Endothelial cell of umbilical vein (primary cell): ENCODE measurements around the gene SH3RF3. TPM values are rescaled to one million over a fixed set of nuclear protein-coding genes. Genes with fewer than 3 reads are reported as not detected.

Experiments used
- BruUV-seq: library from RNA; stranded (reverse); fragments of 400-500 nt; replicated peaks from 2 replicates; lab custom pipeline; 2021; lab: Mats Ljungman, UMichigan
- CTCF ChIA-PET: fragments of 300-600, 350-600 bp; sonication (Branson Sonifier 250); formaldehyde crosslinking; loops from one replicate; lab custom pipeline; 2021; ENCODE audit warnings: antibody characterized with exemption, inconsistent platforms; lab: Charles Lee
- POLR2A ChIA-PET: fragments of 300-600, 350-600 bp; sonication (Branson Sonifier 250); formaldehyde crosslinking; loops from one replicate; lab custom pipeline; 2021; ENCODE audit warnings: antibody characterized with exemption, inconsistent platforms; lab: Charles Lee
- DNase-seq: peaks from one replicate; pipeline ENCODE4 v3.0.0-alpha.2; 2011; ENCODE audit warnings: low read depth, low spot score
- FAIRE-seq: peaks from 2 replicates; lab custom pipeline; 2011; peaks lifted over from hg19 to GRCh38; lab: Jason Lieb, UNC
- H2AFZ ChIP-seq: 2 replicates; pipeline ENCODE4 v1.6.0; 2012; ENCODE audit warnings: low read depth, low read length, control low read depth, inconsistent platforms
- H3K27ac ChIP-seq: 2 replicates; pipeline ENCODE4 v1.5.1; 2011; ENCODE audit warnings: low read depth, mild to moderate bottlenecking, control low read depth, low read length, moderate library complexity; ENCODE audit not compliant: insufficient read depth
- H3K27me3 ChIP-seq, 2 experiments: 2 replicates each; pipeline versions ENCODE4 v1.6.0 to v1.6.1; 2011; ENCODE audit warnings: low read length in 2 of 2, mixed read lengths in 1 of 2; ENCODE audit not compliant: control insufficient read depth in 2 of 2, insufficient read depth in 2 of 2
- H3K36me3 ChIP-seq, 2 experiments: 2 replicates in 1 of 2; 3 replicates in 1 of 2; pipeline ENCODE4 v1.5.1; 2011; ENCODE audit warnings: low read length in 2 of 2, mild to moderate bottlenecking in 1 of 2, moderate library complexity in 1 of 2; ENCODE audit not compliant: control insufficient read depth in 2 of 2, insufficient read depth in 2 of 2; ENCODE audit errors: extremely low read depth in 1 of 2
- H3K4me1 ChIP-seq: 3 replicates; pipeline ENCODE4 v1.5.1; 2011; ENCODE audit warnings: mild to moderate bottlenecking, low read length; ENCODE audit not compliant: control insufficient read depth, insufficient read depth; ENCODE audit errors: extremely low read depth
- H3K4me2 ChIP-seq: 2 replicates; pipeline ENCODE4 v1.6.1; 2011; ENCODE audit warnings: low read length, control low read depth, mixed read lengths; ENCODE audit not compliant: insufficient read depth
- H3K4me3 ChIP-seq, 3 experiments: fragments of 200-600 bp in 1 of 3; sonication (generic), shearing (Covaris generic) in 1 of 3; replicated peaks in 1 of 3; 2 replicates each; pipeline ENCODE4 v1.5.1; 2011 to 2016; ENCODE audit warnings: control low read depth in 3 of 3, low read length in 3 of 3, mild to moderate bottlenecking in 2 of 3, inconsistent platforms in 1 of 3, low read depth in 1 of 3, moderate library complexity in 1 of 3; ENCODE audit not compliant: insufficient read depth in 1 of 3
- H3K79me2 ChIP-seq: 2 replicates; pipeline ENCODE4 v1.6.0; 2012; ENCODE audit warnings: low read length, inconsistent platforms; ENCODE audit not compliant: control insufficient read depth, insufficient read depth
- H3K9ac ChIP-seq: replicated peaks from 2 replicates; pipeline ENCODE3; 2011; ENCODE audit warnings: low read length, control low read depth; ENCODE audit not compliant: insufficient read depth; ENCODE audit errors: extremely low read depth
- H3K9me1 ChIP-seq: replicated peaks from 3 replicates; pipeline ENCODE4 v1.6.0; 2011; ENCODE audit warnings: mild to moderate bottlenecking, low read length; ENCODE audit not compliant: control insufficient read depth, insufficient read depth; ENCODE audit errors: extremely low read depth
- H3K9me3 ChIP-seq: replicated peaks from 2 replicates; pipeline ENCODE4 v1.5.1; 2012; ENCODE audit warnings: low read length, inconsistent platforms; ENCODE audit not compliant: control insufficient read depth, insufficient read depth
- H4K20me1 ChIP-seq: replicated peaks from 2 replicates; pipeline ENCODE3; 2011; ENCODE audit warnings: mild to moderate bottlenecking, low read length; ENCODE audit not compliant: control insufficient read depth, insufficient read depth; ENCODE audit errors: extremely low read depth
- EZH2 ChIP-seq: IDR thresholded peaks from 2 replicates; pipeline ENCODE4 v1.6.1; 2012; ENCODE audit warnings: borderline replicate concordance, low read depth, mild to moderate bottlenecking, moderate library complexity, low read length, inconsistent platforms; ENCODE audit not compliant: severe bottlenecking
- FOS ChIP-seq: IDR thresholded peaks from 2 replicates; pipeline ENCODE4 v1.6.1; 2011; ENCODE audit warnings: mild to moderate bottlenecking, low read length, moderate library complexity, borderline replicate concordance; ENCODE audit not compliant: insufficient read depth
- GATA2 ChIP-seq: IDR thresholded peaks from 2 replicates; pipeline ENCODE4 v1.7.0; 2011; ENCODE audit warnings: low read depth, mild to moderate bottlenecking, moderate library complexity, mixed read lengths, low read length; ENCODE audit not compliant: insufficient read length, insufficient read depth
- JUN ChIP-seq: IDR thresholded peaks from 2 replicates; pipeline ENCODE4 v1.6.1; 2011; ENCODE audit warnings: borderline replicate concordance, low read depth; ENCODE audit not compliant: insufficient read length, insufficient read depth
- MYC ChIP-seq: IDR thresholded peaks from one replicate; pipeline ENCODE4 v1.6.1; 2011; ENCODE audit warnings: mild to moderate bottlenecking, low read depth, low read length
- POLR2A ChIP-seq: IDR thresholded peaks from 2 replicates; pipeline ENCODE4 v1.6.1; 2012; ENCODE audit warnings: low read depth, mild to moderate bottlenecking, control low read depth, low read length
- POLR2AphosphoS5 ChIP-seq: IDR thresholded peaks from 2 replicates; pipeline ENCODE4 v1.6.1; 2012; ENCODE audit warnings: low read depth, mild to moderate bottlenecking, control low read depth, low read length, moderate library complexity; ENCODE audit not compliant: insufficient read depth
- dilution Hi-C: fragments of 300-500 bp; cut with MboI; formaldehyde crosslinking; loops from one replicate; pipeline ENCODE4 v1.15.0; 2019; ENCODE audit warnings: low sequenced_read_pairs; ENCODE audit not compliant: extremely low pct_ligation_motif_present
- intact Hi-C: fragments of 100-400 bp; cut with micrococcal nuclease; formaldehyde crosslinking; loops from one replicate; pipeline ENCODE4 v1.10.0; 2022
- polyA plus RNA-seq, 4 experiments: library from polyadenylated mRNA; depleted of rRNA in 3 of 4; stranded (reverse) in 3 of 4; unstranded in 1 of 4; fragments of >200 nt; gene quantifications; 2 replicates each; pipeline versions ENCODE4 v1.2.1 to v1.2.3, GENCODE V29; 2011 to 2012; ENCODE audit warnings: missing spikeins in 1 of 4
- total RNA-seq: library from RNA; stranded (reverse); gene quantifications from 2 replicates; pipeline ENCODE4 v1.2.3, GENCODE V29; 2021
- TF ChIP-seq, protein P1 (sequence below): IDR thresholded peaks from 2 replicates; pipeline ENCODE4 v1.6.1; 2011; ENCODE audit not compliant: insufficient read depth, insufficient read length
- TF ChIP-seq, protein P2 (sequence below), 2 donors: IDR thresholded peaks; 1 replicate in 1 of 2; 2 replicates in 1 of 2; pipeline ENCODE4 v1.5.1; 2011; ENCODE audit warnings: low read length in 2 of 2, mild to moderate bottlenecking in 2 of 2, moderate library complexity in 2 of 2, control low read depth in 1 of 2, inconsistent platforms in 1 of 2, low read depth in 1 of 2; ENCODE audit not compliant: insufficient read depth in 1 of 2; ENCODE audit errors: extremely low read depth in 1 of 2

SH3RF3 gene
- total and polyA plus RNA-seq, 2 donors (not counting 3 experiments of a cell fraction or from before 2014, with no cell fraction given), result 3.8 to 14.7 TPM

DNA sequence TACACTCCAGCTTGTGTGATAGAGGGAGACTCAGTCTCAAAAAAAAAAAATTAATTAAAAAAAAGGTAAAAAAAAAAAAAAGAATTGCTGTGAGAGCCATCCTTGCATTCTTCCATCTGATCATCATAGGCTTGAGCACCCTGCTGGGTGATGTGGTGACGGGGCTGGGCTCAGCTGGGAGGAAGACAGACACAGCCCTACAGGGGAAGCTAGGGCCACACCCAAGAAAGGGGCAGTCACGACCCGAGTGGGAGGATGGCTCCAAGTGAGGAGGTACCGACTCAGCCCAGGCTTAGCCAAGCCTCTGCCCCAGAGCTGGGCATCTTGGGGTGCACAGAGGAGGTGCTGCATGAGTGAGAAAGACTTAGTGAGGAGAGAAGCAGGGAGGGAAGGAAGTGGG, 165.5 kb downstream of the SH3RF3 start:
- dilution Hi-C loops (no loop called here), intact Hi-C loops (no loop called here)
- Histone ChIP-seq H4K20me1 (no peaks in the 10 kb centered on the region), H3K9me1 (no peaks in the 10 kb centered on the region), H3K4me1 (peaks cover 5% of the 10 kb centered on the region), H3K79me2 (no peaks in the 10 kb centered on the region), H3K4me2 (no peak overlapping the region), H3K36me3 (no peaks in the 10 kb centered on the region), H3K27me3 (no peaks in the 10 kb centered on the region), H3K9me3 (no peaks in the 10 kb centered on the region), H2AFZ (no peak overlapping the region), H3K4me3 (no peak overlapping the region), H3K27ac (no peak overlapping the region), H3K9ac (no peak overlapping the region)
- no TSS peak for BruUV-seq
- ChIA-PET POLR2A (no interaction called here), CTCF (interaction anchor here (1.1 to 1.5 kb wide), 3 partner anchors 15 to 38 kb away, joined by 3 to 4 read pairs (median 4); no protein-coding TSS in a partner anchor)
- TF ChIP-seq POLR2A, result no peak
- no peak for TF ChIP-seq FOS
- TF ChIP-seq EZH2, result no peak
- no peak for TF ChIP-seq JUN
- TF ChIP-seq, protein P1, sequence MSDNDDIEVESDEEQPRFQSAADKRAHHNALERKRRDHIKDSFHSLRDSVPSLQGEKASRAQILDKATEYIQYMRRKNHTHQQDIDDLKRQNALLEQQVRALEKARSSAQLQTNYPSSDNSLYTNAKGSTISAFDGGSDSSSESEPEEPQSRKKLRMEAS, result no peak
- TF ChIP-seq GATA2, result no peak
- TF ChIP-seq, protein P2, sequence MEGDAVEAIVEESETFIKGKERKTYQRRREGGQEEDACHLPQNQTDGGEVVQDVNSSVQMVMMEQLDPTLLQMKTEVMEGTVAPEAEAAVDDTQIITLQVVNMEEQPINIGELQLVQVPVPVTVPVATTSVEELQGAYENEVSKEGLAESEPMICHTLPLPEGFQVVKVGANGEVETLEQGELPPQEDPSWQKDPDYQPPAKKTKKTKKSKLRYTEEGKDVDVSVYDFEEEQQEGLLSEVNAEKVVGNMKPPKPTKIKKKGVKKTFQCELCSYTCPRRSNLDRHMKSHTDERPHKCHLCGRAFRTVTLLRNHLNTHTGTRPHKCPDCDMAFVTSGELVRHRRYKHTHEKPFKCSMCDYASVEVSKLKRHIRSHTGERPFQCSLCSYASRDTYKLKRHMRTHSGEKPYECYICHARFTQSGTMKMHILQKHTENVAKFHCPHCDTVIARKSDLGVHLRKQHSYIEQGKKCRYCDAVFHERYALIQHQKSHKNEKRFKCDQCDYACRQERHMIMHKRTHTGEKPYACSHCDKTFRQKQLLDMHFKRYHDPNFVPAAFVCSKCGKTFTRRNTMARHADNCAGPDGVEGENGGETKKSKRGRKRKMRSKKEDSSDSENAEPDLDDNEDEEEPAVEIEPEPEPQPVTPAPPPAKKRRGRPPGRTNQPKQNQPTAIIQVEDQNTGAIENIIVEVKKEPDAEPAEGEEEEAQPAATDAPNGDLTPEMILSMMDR (IDR thresholded peaks at IDR 0.05; ENCODE audit: extremely low read depth in 1 of 2, insufficient read depth in 1 of 2, low read depth in 1 of 2, low read length in 2 of 2), result no peak
- no peak for TF ChIP-seq MYC
- TF ChIP-seq POLR2AphosphoS5, result no peak
- DNase-seq (no peak), FAIRE-seq (no peak)
